NK-92 treated with Interleukin-12 subunit alpha and Interleukin-12 subunit beta, amount 100 ng/mL, for 24 hours (cell line): ENCODE results near the gene HIP1.
"Not testable (repeated sequence)": the region's sequence is repeated elsewhere in the genome, so short reads cannot be mapped to it uniquely, and the experiment has no call there.

ENCODE experiments used
- DNase-seq: peaks from one replicate; lab custom pipeline; 2025; lab: John Stamatoyannopoulos, UW

Gene HIP1

DNA sequence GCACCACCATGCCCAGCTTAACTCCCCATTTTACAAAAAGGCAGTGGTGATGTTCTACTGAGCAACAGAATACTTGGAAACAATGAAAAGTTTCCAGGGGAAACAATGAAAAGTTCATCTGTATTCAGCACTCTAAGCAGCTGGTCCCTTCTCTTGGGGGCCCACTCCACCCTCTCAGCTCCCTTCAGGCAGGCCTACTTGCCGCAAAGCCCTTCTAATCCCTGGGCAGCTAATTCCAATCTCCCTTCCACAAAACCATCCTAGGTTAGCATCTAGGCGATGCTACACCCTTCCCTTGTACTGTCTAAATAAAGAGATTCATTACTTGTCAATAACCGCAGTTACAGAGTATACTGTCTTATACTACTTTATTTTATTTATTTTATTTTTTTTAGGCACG is 167.5 kb downstream of the HIP1 start:
- no peak for DNase-seq

DNA sequence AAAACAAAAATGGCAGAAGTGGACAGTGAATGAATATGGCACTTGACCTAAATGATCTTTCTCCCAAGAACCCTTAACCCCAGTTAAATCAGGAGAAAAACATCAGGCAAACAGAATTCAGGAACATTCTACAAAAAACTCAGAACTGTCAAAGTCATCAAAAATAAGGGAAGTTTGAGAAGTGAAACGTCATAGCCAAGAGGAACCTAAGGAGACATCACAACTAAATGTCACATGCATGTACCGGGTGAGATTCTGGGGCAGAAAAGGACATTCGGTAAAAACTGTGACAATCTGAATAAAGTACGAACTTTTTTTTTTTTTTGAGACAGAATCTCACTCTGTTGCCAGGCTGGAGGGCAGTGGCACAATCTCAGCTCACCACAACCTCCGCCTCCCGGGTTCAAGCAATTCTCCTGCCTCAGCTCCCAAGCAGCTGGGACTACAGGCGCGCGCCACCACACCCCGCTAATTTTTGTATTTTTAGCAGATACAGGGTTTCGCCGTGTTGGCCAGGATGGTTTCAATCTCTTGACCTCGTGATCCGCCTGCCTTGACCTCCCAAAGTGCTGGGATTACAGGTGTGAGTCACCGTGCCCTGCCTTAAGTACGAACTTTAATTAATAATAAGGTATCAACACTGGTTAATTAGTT is 169.0 kb downstream of the HIP1 start:
- not testable (repeated sequence) for DNase-seq

DNA sequence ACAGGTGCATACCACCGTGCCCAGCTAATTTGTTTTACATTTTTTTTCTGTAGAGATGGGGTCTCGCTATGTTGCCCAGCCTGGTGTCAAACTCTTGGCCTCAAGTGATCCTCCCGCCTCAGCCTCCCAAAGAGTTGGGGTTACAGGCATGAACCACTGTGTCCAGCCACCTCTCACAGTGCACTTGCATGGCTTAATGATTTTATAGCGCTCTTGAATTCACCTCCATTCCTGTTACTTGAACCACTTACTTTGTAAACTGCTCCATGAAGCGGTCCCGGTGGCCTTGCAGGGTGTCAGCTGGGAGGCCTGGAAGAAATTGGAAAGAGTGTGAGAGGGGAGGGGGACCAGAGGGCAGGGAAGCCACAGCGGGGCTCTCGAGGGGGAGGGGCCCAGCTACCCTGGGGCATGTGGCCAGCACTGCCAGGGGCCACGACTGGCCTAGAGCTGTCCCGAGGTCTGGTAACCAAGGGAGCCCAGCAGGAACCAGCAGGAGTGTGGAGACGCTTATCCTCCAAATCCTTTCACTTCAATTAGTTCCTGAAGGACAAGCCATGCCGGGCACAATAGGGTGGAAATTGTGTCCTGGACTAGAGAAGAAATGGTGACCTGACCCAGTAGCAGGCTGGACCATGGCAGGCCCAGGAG is 170.7 kb downstream of the HIP1 start:
- DNase-seq: no peak

DNA sequence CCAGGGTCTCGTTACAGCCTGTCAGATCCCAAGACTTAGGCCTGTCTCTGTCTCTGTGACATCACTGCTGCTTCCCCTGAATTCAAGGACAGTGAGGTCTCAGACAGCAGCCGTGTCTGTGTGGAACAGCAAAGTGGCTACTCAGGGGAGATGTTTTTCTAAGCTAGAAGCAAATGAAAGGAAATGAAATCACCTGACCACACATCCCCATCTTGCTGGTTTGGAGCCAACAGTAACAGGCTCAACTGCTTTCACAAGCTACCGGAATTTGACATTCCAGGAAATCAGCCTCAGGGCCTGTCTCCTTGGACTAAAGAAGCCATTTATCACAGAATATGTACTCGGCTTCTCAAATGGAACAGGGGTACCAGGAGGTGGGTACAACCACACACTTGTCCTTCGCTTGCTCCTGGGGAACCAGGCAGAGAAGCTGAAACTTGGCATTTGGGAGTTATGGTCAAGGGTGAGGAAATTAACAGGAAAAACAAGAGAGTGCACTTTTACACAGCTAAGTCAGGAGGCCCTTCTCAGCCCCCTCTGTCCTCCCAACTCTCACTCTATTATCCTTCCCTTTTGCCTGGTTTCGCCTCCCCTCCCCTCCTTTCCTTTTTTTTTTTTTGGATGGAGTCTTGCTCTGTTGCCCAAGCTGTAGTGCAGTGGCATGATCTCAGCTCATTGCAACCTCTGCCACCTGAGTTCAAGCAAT is 173.5 kb downstream of the HIP1 start:
- DNase-seq: no peak

DNA sequence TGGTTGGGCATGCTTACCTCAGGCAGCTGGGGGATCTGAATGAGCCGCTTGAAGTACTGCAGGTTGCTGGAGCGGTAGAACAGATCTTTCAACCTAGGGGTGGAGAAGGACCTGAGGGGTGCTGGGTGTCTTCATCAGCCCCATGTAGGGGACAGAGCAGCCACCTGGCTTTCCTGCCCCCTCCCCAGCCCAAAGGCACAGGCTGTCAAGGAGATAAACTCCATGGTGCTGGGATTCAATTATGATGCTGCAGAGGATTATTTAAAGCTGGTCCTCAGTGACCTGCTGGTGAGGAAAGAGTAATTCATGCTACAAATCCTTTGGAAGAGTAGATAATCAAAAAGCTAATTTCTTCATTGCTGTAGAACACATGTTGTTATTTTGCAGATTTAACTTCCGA is 175.6 kb downstream of the HIP1 start:
- DNase-seq: no peak

DNA sequence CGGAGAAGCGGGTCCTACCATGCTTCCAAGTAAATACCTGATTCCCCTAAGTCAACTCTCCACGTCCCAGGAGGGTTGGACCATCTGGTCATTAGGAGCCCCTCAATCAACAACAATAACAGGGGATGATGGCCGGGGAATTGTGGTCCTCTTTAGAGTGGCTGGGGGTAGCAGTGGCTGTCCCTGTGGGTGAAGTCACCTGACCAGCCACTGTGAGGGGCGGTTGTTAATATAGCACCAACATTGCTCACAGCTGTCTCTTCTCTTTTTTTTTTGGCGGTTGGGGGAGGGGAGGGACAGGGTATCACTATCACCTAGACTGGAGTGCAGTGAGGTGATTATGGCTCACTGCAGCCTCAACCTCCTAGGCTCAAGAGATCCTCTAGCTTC is 178.8 kb downstream of the HIP1 start:
- no peak for DNase-seq

DNA sequence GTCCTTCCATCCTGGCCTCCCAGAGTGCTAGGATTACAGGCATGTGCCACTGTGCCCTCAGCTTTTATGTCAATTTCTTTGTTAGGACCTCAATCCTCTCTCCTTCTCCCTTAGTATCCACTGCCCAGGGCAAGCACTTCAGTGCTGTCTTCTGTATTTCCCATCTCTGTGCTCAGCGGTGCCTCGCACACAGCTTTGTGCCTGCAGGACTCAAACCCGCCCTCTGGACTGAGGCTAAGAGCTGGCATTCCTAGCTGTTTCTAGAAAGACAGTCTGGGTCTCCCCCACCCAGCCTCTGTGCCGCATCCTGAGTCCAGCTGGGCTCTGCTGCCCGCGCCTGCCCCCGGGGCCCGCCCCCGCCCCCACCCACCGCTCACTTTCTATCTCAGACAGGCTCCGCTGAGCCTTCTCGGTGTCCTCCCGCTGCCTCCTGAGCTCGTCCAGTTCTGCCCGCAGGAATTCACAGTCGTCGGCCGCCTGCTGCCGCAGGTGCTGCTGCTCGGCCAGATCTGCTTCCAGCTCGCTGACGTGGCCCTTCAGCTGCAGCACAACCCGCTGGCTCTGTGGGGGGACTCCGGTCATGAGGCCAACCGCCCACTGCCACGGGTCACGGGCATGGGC is 179.3 kb downstream of the HIP1 start:
- DNase-seq: no peak

DNA sequence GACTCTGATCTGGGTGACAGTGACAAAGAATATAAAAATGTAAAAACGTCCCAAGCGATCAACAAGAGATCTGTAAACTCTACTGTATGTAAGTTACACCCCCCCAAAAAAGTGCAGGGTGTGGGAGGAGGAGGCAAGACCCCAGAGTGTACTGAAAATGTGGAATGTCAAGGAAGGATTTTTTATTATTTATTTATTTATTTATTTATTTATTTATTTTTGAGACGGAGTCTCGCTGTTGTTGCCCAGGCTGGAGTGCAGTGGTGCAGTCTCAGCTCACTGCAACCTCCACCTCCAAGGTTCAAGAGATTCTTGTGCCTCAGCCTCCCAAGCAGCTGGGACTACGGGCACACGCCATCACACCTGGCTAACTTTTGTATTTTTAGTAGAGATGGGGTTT is 181.9 kb downstream of the HIP1 start:
- DNase-seq: not testable (repeated sequence)

DNA sequence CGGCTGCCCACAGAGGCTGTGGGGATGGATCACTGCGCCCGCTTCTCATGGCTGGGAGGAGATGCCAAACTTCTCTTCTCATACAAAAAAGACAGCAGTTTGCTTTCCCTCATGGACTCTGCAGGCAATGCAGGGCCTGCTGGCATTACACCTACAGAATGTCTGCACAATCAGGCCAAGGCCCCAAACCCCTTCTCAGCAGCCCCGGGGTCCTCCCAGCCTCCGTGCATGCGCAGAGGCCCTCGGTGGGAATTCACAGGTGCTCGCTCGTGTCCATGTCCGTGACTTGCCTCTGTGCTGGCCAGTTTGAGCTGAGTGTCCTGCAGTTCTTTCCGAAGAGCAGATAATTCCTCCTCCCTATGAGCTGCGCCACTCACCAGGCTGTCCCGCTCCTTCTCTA is 183.0 kb downstream of the HIP1 start:
- DNase-seq: no peak

DNA sequence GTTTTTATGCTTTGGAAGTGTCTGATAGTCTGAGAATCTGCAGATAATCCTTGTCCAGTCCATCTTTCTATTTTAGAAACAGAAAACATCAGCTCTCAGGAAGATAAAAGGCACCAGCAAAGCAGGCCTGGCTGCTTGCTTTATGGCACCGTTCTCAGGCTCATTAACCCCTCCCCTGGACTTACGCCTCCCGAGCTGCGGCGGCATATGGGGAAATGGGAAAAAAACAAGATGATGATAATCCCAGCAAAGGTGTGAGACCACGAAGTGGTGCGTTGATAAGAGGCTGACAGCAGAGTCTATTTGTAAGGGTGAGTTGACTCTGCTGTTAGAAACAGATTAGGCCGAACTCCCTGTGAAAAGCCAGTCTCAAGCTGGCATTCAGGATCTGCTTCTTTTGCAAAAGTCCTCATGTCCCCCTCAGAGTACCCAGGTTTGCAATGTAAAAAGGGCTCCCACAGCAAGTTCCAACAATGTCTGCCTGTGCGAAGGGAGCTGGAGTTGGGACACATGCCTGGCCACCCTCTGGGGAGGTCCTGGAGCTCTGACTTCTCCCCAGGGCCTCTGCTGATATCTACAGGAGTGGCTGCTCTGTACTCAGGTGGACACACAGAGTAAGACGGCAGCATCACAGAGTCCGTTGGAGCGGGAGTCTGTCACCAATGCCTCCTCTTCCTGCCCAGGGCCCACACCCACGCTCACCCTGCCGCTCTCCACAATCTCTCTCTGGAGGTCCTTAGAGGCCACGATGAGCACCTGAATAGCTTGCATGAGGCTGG is 192.3 kb downstream of the HIP1 start:
- no peak for DNase-seq

DNA sequence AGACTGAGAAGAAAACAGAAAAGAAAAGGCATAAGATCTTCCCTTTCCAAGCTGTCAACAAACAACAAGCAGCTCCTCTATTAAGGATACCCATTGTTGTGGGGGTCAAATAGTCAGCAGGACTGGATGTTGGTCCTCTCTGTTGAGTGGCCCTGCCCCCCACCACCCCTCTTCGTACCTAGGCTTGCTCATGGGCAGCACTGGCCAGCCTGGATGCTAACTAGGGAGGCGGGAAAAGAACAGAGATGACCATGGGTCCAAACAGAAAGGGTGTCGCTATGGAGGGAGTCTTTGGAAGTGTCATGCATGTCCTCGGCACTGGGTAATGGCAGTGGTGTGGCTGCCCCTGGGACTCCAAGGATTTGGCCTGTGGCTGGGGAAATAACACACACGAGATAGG is 201.0 kb downstream of the HIP1 start:
- DNase-seq: no peak

DNA sequence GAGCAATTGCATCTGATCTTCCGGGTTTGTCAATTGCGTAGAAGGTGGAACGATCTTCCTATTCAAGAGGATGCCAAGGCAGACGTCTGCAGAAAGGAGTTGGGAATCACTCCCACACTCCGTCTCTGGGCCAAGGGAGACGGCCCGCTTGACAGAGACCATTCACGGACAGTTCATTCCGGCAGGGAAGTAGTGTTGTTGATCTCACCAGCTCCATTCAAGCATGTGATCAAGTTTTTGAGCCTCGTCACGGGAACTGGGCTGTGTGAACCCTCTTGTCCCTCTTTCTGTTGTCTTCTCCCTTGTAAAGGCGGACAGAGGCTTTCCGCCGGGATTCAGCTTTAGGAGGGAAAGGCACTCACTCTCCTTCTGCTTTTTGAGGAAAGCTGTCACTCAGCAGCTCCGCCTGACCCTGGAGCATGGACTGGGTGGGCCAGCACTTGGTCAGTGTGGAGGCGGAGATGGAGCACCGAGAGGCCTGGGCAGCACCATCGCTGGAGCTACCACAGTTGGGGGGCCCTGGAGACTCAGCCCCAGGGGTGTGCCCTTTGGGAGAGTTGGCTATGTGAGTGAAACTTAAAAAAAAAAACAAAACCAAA is 201.7 kb downstream of the HIP1 start:
- DNase-seq: no peak

DNA sequence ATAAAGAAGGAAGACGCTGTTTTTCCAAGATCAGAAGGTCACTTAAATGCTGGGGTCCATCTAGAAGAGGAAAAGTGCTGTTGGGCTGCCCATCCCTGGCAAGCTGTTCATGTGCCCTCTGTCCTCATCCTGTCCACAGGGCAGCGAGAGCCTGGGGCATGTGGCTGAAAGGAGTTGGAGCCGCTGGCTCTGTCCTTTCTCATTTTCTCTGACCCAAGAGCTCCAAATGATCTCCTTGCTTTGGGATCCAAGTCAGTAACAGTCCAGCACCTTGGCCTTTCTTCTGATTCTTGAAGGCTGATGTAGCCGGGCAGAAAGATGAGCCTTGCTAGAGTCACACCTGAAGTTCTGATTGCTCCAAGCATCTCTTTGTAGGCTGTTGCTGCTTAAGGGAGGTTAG is 202.2 kb downstream of the HIP1 start:
- no peak for DNase-seq

DNA sequence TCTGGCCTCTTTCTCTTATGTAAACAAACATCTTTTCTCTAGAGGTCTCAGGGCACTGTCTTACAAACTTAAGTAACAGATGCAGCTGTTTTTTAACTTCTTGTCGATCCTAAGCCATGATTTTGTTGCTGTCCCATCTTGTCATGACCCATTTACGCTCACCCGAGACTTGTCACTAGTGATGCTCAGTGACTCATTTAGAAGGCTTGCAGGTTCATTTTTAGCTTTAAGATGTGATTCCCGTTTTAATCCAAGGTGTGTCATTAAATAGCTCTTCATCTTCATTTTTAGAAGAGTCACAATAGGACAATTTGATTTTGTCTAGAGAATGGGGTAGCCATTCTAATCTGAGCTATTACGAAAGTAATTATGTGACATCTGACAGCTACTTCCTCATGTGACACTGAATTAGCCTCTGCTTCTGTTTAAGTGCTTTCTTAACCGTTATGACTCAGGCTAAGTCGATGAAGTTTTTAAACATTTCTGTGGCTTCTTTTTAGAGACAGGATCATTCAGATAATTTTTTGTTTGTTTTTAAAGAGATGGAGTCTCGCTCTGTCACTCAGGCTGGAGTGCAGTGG is 203.9 kb downstream of the HIP1 start:
- DNase-seq: no peak

DNA sequence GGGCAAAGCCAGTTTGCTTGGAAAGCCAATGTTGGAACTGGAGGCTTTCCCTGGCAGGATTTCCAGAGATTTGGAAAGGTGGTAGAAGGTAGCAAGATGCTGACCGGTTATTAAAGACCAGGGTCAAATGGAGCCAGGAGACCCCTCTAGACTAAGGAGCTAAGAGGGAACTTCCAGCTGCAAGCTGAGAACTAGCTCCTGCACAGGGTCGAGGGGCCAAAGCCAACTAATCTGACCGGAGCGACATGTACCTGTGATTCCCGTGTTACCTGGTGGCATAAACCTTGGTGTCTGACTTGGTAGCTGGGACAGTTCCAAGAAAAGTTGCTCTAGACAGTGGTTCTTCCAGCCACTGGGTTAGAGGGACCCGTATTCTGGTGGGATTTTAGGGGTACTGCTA is 204.8 kb downstream of the HIP1 start:
- no peak for DNase-seq

DNA sequence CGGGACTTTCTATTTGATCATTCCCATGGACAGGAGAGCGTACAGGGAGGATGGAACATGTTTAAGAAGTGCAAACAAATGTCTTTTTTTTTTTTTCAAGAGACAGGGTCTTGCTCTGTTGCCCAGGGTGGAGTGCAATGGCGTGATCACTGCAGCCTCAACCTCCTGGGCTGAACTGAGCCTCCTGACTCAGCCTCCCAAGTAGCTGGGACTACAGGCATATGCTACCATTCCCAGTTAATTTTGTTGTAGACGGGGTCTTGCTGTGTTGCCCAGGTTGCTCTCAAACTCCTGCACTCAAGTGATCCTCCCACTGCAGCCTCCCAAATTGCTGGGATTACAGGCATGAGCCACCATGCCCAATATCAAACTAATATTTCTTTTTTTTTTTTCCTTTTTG is 206.1 kb downstream of the HIP1 start:
- no peak for DNase-seq

DNA sequence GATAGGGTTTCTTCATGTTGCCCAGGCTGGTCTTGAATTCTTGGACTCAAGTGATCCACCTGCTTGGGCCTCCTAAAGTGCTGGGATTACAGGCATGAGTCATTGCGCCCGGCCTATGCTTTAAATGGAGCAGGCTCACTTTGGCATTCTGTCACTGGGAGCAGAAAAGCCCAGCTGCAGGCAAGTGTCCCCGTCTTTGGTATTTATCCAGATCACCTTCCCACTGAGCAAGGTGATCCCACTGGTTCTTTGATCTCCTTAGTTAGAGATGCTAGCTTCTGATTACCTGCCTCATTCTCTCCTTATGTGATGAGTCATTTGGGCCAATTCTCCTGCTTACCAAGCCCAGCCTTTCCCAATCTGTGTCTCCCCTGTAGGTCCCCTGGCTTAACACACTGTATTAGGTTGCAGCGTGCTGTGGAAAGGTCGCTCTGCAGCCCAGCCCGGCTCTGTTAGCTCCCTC is 207.4 kb downstream of the HIP1 start:
- DNase-seq: no peak

DNA sequence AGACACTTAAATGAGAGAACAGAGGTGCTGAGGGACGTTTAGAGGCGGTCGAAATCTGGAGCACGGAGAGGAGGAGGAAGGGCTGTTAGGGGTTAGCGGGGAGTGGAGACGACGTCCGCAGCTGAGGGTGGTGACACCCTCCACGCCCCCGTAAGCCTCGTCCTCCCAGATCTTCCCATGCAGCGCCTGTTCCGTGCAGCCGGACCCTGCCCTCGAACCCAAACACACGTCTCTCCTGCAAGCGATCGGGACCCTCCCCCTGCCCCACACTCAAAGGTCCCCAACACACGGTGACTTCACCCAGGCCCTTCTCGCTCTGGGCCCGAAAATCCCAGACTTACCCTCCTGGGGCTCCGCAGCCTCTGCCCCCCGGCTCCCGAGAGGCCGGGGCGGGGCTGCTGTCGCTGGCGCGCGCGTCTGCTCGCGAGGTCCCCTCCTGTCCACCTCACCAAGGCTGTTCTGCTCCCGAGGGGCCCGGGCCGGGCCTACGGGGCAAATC is 211.5 kb downstream of the HIP1 start:
- not testable (repeated sequence) for DNase-seq

DNA sequence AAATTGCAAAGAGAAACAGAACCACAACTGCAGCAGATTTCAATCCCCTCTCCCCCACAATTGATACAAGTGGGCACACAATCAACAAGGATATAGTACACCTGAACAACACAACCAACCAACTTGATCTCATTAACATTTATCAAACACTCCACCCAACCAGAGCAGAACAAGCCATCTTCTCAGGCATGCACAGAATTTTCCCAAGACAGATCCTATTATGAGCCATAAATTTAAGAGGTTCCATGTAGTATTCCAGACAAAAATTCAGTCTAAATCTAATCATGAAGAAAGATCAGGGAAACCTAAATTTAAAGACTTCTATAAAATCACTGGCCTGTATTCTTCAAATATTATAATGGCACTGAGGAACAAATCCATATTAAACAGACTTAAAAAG is 217.0 kb downstream of the HIP1 start:
- DNase-seq: not testable (repeated sequence)

DNA sequence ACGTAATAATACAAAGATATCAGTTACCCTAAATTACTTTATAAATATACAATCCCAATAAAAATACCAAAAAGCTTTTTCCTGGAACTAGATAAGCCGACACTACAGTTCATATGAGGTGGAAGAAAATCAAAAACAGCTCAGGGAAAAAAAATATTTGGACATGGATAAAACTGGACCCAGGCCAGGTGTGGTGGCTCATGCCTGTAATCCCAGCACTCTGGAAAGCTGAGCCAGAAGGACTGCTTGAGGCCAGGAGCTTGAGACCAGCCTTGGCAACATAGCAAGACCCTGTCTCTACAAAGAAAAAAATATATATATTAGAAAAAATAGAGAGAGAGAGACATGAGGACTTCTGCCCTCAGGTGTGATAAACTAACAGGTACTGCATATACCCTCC is 219.9 kb downstream of the HIP1 start:
- DNase-seq: not testable (repeated sequence)

DNA sequence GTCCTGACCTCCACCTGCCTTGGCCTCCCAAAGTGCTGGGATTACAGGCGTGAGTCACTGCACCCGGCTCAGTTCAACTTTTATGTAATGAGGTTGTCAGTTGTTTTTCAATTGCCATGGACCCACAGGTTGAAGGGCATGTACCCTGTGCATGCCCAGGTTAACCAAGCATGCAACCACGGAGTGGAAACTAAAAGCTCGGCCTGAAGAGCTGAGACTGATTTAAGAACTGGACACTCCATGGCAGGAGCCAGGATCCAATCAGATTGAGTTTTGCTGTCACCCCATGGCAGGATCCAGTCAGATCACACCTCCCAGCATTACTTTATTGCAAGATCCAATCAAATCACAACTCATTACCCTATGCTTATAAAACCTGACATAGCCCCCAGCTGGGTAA is 229.7 kb downstream of the HIP1 start:
- DNase-seq: not testable (repeated sequence)
